HG03280 (cell line): Measurements from ENCODE around the gene ECE2.

ENCODE experiments used
- ATAC-seq: cut with Tn5 transposase; IDR thresholded peaks from one replicate; pipeline ENCODE4 v1.9.1; 2021; ENCODE audit warnings: mild to moderate bottlenecking, moderate library complexity; ENCODE audit not compliant: unreplicated experiment

ECE2 gene

GRCh38 chr3:184240384-184241140, 35.3 kb upstream of the ECE2 start:
- ATAC-seq: no peak

- no peak for ATAC-seq
Observed at GRCh38 chr3:184241141-184241446, 34.7 kb upstream of the ECE2 start.

- no peak for ATAC-seq
Observed at GRCh38 chr3:184241447-184242296, 34.1 kb upstream of the ECE2 start.

- ATAC-seq: no peak
Observed at GRCh38 chr3:184242297-184242685, 33.5 kb upstream of the ECE2 start.

- peak; percentile 52 for ATAC-seq
Observed at GRCh38 chr3:184248454-184249411, 27.1 kb upstream of the ECE2 start, which contains the start of gene ALG3. ALG3 (minus strand) TSS chr3:184248962; CDS start chr3:184248940, 22 bp downstream.

- ATAC-seq: peak; percentile 90
Observed at GRCh38 chr3:184249412-184250166, 26.2 kb upstream of the ECE2 start, which contains the start of gene EEF1AKMT4. EEF1AKMT4 (plus strand) TSS chr3:184249672; CDS start chr3:184249695, 23 bp downstream.

GRCh38 chr3:184250167-184250828, 25.5 kb upstream of the ECE2 start:
- ATAC-seq: peak; percentile 65

GRCh38 chr3:184255291-184256039, 20.4 kb upstream of the ECE2 start:
- no peak for ATAC-seq

GRCh38 chr3:184257083-184257915, 18.5 kb upstream of the ECE2 start:
- no peak for ATAC-seq

- ATAC-seq: no peak
Observed at GRCh38 chr3:184258926-184259325, 16.9 kb upstream of the ECE2 start.

- no peak for ATAC-seq
Observed at GRCh38 chr3:184259396-184259877, 16.4 kb upstream of the ECE2 start.

GRCh38 chr3:184259878-184260723, 15.7 kb upstream of the ECE2 start:
- no peak for ATAC-seq

- no peak for ATAC-seq
Observed at GRCh38 chr3:184260724-184261269, 15.0 kb upstream of the ECE2 start.

- ATAC-seq: peak; percentile 43
Observed at GRCh38 chr3:184261270-184261853, 14.5 kb upstream of the ECE2 start, which contains the start of gene CAMK2N2. CAMK2N2 (minus strand) TSS chr3:184261553; CDS start chr3:184261285, 268 bp downstream.

- ATAC-seq: peak; percentile 6
Observed at GRCh38 chr3:184261854-184262763, 13.7 kb upstream of the ECE2 start.
